Ectodermal cell (in vitro differentiated cells): ENCODE results near the gene PPP1R15A.
A peak's percentile ranks its signal among the peaks of the same experiment; 100 is the strongest.

Experiments used
- H3K27ac ChIP-seq: 2 replicates; pipeline ENCODE4 v1.7.0; 2013; ENCODE audit warnings: mild to moderate bottlenecking, low read depth, low read length; ENCODE audit not compliant: insufficient read depth, poor library complexity, severe bottlenecking
- H3K27me3 ChIP-seq: 2 replicates; pipeline ENCODE4 v1.7.0; 2013; ENCODE audit warnings: mild to moderate bottlenecking, low read length; ENCODE audit not compliant: insufficient read depth, control insufficient read depth, poor library complexity, severe bottlenecking
- H3K36me3 ChIP-seq: one replicate; pipeline ENCODE4 v1.7.0; 2013; ENCODE audit warnings: low read length; ENCODE audit not compliant: control insufficient read depth, insufficient read depth
- H3K4me1 ChIP-seq: one replicate; pipeline ENCODE4 v1.7.0; 2013; ENCODE audit warnings: low read length; ENCODE audit not compliant: control insufficient read depth, insufficient read depth
- H3K4me3 ChIP-seq: 2 replicates; pipeline ENCODE4 v1.7.0; 2013; ENCODE audit warnings: low read depth, low read length, control low read depth; ENCODE audit not compliant: insufficient read depth
- H3K9me3 ChIP-seq: 2 replicates; pipeline ENCODE4 v1.7.0; 2013; ENCODE audit warnings: mild to moderate bottlenecking, low read length, moderate library complexity; ENCODE audit not compliant: control insufficient read depth
- WGBS, 2 experiments: methylation state at CpG; one replicate each; pipeline ENCODE4 v1.1.7; 2013; ENCODE audit warnings: missing lambda C conversion rate in 2 of 2; 5-methylcytosine and 5-hydroxymethylcytosine counted together

Gene PPP1R15A

DNA sequence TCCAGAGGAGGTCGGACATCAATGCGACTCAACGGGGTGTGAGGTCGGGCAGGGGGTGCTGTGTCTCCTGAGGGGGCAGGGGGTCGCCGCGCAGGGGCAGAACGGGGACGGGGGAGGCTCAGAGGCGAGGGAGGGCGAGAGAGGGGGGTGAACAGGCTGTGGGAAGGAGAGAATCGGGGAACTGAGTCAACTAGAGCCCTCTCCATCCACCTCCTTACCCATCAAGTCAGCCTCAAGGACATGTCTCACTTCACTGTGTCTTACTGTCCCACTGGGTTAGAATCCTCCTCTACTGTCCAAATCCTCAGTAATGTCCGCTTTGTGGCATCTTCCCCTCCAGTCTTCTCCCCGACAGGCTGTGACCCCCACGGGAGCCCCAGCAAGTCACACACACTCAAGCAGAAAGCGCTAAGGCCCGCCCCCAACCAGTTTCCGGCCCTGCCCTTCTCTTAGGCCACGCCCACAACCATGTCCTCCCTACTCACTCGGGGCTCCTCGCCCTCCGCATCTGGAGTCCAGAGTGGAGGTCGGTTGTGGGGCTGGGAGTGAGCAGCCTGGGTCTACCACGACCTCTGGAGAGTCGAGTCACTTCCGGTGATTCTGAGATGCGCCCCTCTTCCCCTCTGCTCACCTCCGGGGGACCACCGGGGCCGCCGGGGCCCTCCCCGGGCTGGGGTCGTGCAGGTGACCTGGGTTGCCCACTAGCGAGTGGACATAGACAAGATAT lies 13.1 kb upstream of the PPP1R15A start:
- Histone ChIP-seq H3K36me3 (no peaks in the 10 kb centered on the region), H3K9me3 (no peaks in the 10 kb centered on the region), H3K4me1 (no peaks in the 10 kb centered on the region), H3K27me3 (no peaks in the 10 kb centered on the region), H3K4me3 (no peak overlapping the region), H3K27ac (no peak overlapping the region)
- WGBS, 2 experiments = 91 to 93% methylated on average over 34 of the region's 34 CpGs

- 93 to 94% methylated on average over 30 of the region's 30 CpGs for WGBS, 2 experiments
- Histone ChIP-seq H3K9me3 (no peaks in the 10 kb centered on the region), H3K27ac (no peak overlapping the region), H3K27me3 (no peaks in the 10 kb centered on the region), H3K36me3 (no peaks in the 10 kb centered on the region), H3K4me1 (no peaks in the 10 kb centered on the region), H3K4me3 (no peak overlapping the region)
Observed at GRCh38 chr19:48859711-48860572, 12.3 kb upstream of the PPP1R15A start.

DNA sequence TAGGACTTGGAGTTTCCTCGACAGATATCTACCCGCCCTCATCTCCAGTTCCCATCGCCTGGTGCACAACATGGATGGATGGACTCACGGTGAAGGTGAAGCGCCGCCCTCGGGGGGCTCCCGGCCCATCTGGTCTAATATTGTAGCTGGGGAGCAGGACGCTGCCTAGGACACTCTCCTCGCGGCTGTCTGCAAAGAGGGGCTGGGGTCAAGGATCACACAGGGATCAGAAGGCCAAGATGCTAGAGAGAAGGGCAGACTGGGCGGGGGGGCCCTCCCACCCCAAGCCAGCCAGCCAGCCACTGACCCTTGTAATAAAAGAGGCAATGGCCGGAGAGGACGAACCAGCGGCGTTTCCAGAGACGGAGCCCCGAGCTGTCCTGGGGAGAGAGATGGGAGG lies 10.9 kb upstream of the PPP1R15A start:
- 89 to 91% methylated on average over 18 of the region's 18 CpGs for WGBS, 2 experiments
- Histone ChIP-seq H3K27ac (no peak overlapping the region), H3K4me3 (no peak overlapping the region), H3K4me1 (no peaks in the 10 kb centered on the region), H3K27me3 (no peaks in the 10 kb centered on the region), H3K36me3 (no peaks in the 10 kb centered on the region), H3K9me3 (no peaks in the 10 kb centered on the region)

GRCh38 chr19:48862827-48863226 lies 9.4 kb upstream of the PPP1R15A start:
- H3K27ac ChIP-seq = no peak overlapping the region
- no peak overlapping the region for H3K4me3 ChIP-seq
- H3K27me3 ChIP-seq = no peaks in the 10 kb centered on the region
- no peaks in the 10 kb centered on the region for H3K9me3 ChIP-seq
- H3K36me3 ChIP-seq = no peaks in the 10 kb centered on the region
- 95 to 96% methylated on average over 7 of the region's 7 CpGs for WGBS, 2 experiments
- peaks cover 14% of the 10 kb centered on the region for H3K4me1 ChIP-seq

DNA sequence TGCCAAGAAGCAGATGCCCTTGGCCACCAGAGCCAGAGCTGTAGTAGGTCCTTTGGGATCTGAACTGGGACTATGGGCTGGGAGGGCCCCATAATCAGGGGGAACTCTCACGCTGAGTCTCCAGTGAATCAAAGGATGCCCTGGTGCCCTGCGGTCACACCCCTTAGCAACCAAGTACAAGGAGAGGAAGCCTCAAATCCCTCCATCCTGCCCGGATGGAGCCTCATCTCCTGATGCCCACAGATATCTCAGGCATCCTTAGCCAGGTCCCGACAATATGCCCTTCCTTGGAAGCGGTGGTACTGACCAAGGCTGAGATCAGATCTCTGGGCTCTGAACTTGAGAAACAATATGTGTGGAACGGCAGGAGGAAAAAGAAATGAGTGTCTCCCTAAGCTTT lies 5.5 kb upstream of the PPP1R15A start:
- Histone ChIP-seq H3K27ac (peak overlapping the region; percentile 26), H3K9me3 (no peaks in the 10 kb centered on the region), H3K36me3 (no peaks in the 10 kb centered on the region), H3K4me3 (no peak overlapping the region), H3K4me1 (peaks cover 25% of the 10 kb centered on the region), H3K27me3 (no peaks in the 10 kb centered on the region)
- 86 to 89% methylated on average over 6 of the region's 6 CpGs for WGBS, 2 experiments

DNA sequence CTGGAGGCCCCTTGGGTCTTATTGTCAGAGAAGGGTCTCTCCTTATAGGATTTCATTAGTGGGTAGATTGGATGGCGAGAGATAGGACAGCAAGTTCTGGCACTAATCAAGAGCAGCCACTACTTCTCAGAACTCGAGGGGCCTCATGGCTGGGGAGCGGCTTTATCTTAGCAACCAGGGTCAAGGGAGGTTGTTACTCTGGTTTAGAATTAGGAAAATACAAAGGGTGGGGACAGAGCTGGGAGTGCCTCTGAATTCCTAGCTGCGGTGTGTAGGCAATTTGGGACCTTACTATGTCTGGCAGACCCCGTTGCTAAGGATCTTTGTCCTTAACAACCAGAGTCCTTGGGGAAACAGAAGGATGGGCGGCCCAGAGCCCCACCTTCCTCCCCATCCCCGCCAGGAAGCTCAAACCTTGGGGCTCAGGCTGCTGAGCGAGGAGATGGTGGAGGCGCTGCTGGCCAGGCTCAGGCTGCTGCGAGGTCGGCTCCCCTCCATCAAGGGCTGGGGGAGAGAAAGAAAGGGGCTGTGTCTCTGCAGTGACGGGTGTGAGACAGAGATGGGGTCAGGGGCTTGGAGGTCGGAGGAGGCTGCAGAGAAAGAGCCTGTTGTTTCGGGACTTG lies 5.0 kb upstream of the PPP1R15A start:
- Histone ChIP-seq H3K9me3 (no peaks in the 10 kb centered on the region), H3K27me3 (no peaks in the 10 kb centered on the region), H3K36me3 (no peaks in the 10 kb centered on the region), H3K27ac (peak overlapping the region; percentile 26), H3K4me1 (peaks cover 25% of the 10 kb centered on the region), H3K4me3 (no peak overlapping the region)
- 89 to 90% methylated on average over 14 of the region's 14 CpGs for WGBS, 2 experiments

GRCh38 chr19:48867746-48868113 lies 4.5 kb upstream of the PPP1R15A start:
- H3K9me3 ChIP-seq = no peaks in the 10 kb centered on the region
- 71 to 75% methylated on average over 7 of the region's 7 CpGs for WGBS, 2 experiments
- H3K27ac ChIP-seq = peak overlapping the region; percentile 41

DNA sequence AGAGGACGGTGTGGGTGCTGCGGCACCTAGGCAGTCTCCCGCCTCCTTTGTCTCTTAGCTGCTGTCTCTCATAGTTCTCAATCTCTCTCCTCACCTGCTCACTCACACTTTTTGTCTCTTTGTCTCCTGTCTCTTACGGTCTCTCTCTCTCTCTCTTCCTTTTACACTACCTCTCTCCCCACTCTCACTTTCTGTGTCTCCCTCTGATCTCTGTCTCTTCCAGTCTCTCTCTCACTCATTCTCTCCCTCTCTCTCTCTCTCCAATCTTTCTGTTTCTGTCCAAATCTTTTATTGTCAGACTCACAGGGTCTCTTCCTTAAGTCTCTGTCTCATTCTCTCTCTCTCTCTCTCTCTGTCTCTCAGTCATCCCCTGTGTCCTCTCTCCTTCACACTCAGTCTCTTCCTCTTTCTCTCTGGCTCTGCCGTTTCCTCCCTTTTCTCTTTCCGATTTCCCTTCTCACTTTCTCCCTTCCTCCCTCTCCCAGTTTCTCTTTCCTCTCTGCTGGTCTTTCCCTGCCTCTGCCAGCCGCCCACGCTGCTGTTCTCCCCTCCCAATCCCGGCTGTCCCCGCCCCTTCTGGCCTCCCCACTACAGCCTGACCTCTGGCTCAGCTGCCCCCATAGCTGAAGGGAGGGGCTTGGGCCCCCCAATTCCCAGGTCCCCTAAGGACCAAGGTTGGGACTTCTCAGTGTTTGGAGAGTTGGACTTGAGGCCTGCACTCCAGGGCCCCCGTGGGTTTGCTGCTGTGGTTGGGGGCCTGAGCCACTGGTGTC lies 3.9 kb upstream of the PPP1R15A start, which contains the start of gene PLEKHA4:
TSS of gene PLEKHA4 (minus strand) at position 504 of the 773 bp plus-strand sequence. CDS start 997 bp downstream, outside the sequence.
- 37 to 39% methylated on average over 11 of the region's 11 CpGs for WGBS, 2 experiments
- Histone ChIP-seq H3K27ac (peak within 1 kb of the TSS; percentile 41), H3K27me3 (no peaks in the 10 kb centered on the region), H3K36me3 (no peaks in the 10 kb centered on the region), H3K9me3 (no peaks in the 10 kb centered on the region), H3K4me1 (peaks cover 27% of the 10 kb centered on the region), H3K4me3 (no peak within 1 kb of the TSS)

More at GRCh38 chr19:48867746-48868113, 4.5 kb upstream of the PPP1R15A start:
- Histone ChIP-seq H3K27me3 (no peaks in the 10 kb centered on the region), H3K4me1 (peaks cover 25% of the 10 kb centered on the region), H3K36me3 (no peaks in the 10 kb centered on the region), H3K4me3 (no peak overlapping the region)

GRCh38 chr19:48870048-48870447 lies 2.2 kb upstream of the PPP1R15A start:
- no peak overlapping the region for H3K27ac ChIP-seq
- H3K4me1 ChIP-seq = peaks cover 42% of the 10 kb centered on the region
- H3K9me3 ChIP-seq = no peaks in the 10 kb centered on the region
- no peak overlapping the region for H3K4me3 ChIP-seq
- peaks cover 11% of the 10 kb centered on the region for H3K36me3 ChIP-seq
- no peaks in the 10 kb centered on the region for H3K27me3 ChIP-seq
- 96% methylated on average over 9 of the region's 9 CpGs for WGBS, 2 experiments
